GM12878 (cell line): ENCODE data around the gene RPS6KA5. TPM values are rescaled to one million over a fixed set of nuclear protein-coding genes. Genes with fewer than 3 reads are reported as not detected.

Experiments used
- ATAC-seq: fragments of 200-7000 bp; cut with Tn5 transposase; 3 replicates; pipeline ENCODE4 v1.9.1; 2020; ENCODE audit warnings: mild to moderate bottlenecking, moderate library complexity
- BruUV-seq: library from RNA; stranded (reverse); fragments of 400-500 nt; replicated peaks from 2 replicates; lab custom pipeline; 2021; lab: Mats Ljungman, UMichigan
- CTCF ChIA-PET: fragments of 300-600 bp; sonication (Branson Sonifier 250); formaldehyde crosslinking; extraction: SDS; loops from one replicate; lab custom pipeline; 2021; ENCODE audit warnings: inconsistent platforms; lab: Yijun Ruan, JAX
- POLR2A ChIA-PET: fragments of 350-600 bp; formaldehyde crosslinking; extraction: SDS; loops from one replicate; lab custom pipeline; 2021; ENCODE audit warnings: inconsistent platforms; lab: Charles Lee
- RAD21 ChIA-PET: fragments of 300-600 bp; sonication (Branson Sonifier 250); formaldehyde crosslinking; loops from one replicate; lab custom pipeline; 2023; ENCODE audit warnings: antibody characterized with exemption; ENCODE audit not compliant: unreplicated experiment; lab: Charles Lee
- SMC1A ChIA-PET: fragments of 300-600 bp; sonication (Branson Sonifier 250); formaldehyde crosslinking; loops from one replicate; lab custom pipeline; 2023; ENCODE audit not compliant: unreplicated experiment, uncharacterized antibody; lab: Charles Lee
- DNase-seq: peaks from one replicate; pipeline ENCODE4 v3.0.0-alpha.2; 2011; ENCODE audit warnings: low read depth, low spot score
- FAIRE-seq: peaks from 3 replicates; lab custom pipeline; 2011; peaks lifted over from hg19 to GRCh38; lab: Jason Lieb, UNC
- H2AFZ ChIP-seq: 2 replicates; pipeline ENCODE4 v1.6.0; 2011; ENCODE audit warnings: low read depth, low read length, control low read depth; ENCODE audit not compliant: control insufficient read depth
- H3K27ac ChIP-seq: 2 replicates; pipeline ENCODE4 v1.5.1; 2011; ENCODE audit warnings: control low read depth; ENCODE audit not compliant: control insufficient read depth, insufficient read depth
- H3K27me3 ChIP-seq, 2 experiments: replicated peaks in 1 of 2; 2 replicates each; pipeline versions ENCODE4 v1.6.0 to v1.6.1; 2011; ENCODE audit warnings: low read length in 1 of 2; ENCODE audit not compliant: control insufficient read depth in 2 of 2, insufficient read depth in 2 of 2
- H3K36me3 ChIP-seq, 2 experiments: 2 replicates each; pipeline ENCODE4 v1.5.1; 2011; ENCODE audit warnings: low read length in 1 of 2; ENCODE audit not compliant: control insufficient read depth in 2 of 2, insufficient read depth in 2 of 2
- H3K4me1 ChIP-seq: 2 replicates; pipeline ENCODE4 v1.6.1; 2011; ENCODE audit warnings: mild to moderate bottlenecking, low read length, moderate library complexity, mixed read lengths; ENCODE audit not compliant: control insufficient read depth, insufficient read depth
- H3K4me2 ChIP-seq: 2 replicates; pipeline ENCODE4 v1.6.0; 2011; ENCODE audit warnings: control low read depth; ENCODE audit not compliant: control insufficient read depth, insufficient read depth
- H3K4me3 ChIP-seq: fragments of 200-600 bp; sonication (generic); 2 replicates; pipeline ENCODE4 v1.5.1; 2016
- H3K79me2 ChIP-seq: 2 replicates; pipeline ENCODE4 v1.6.0; 2011; ENCODE audit warnings: low read length; ENCODE audit not compliant: control insufficient read depth, insufficient read depth
- H3K9ac ChIP-seq: 2 replicates; pipeline ENCODE4 v1.8.0; 2011; ENCODE audit warnings: low read length, control low read depth, mixed read lengths; ENCODE audit not compliant: control insufficient read depth, insufficient read depth
- H3K9me3 ChIP-seq: replicated peaks from 3 replicates; pipeline ENCODE4 v1.5.1; 2011; ENCODE audit warnings: mild to moderate bottlenecking, low read length; ENCODE audit not compliant: control insufficient read depth, insufficient read depth
- H4K20me1 ChIP-seq: 2 replicates; pipeline ENCODE4 v1.6.0; 2011; ENCODE audit not compliant: control insufficient read depth, insufficient read depth
- CREM ChIP-seq: IDR thresholded peaks from 2 replicates; pipeline ENCODE4 v1.6.1; 2014; ENCODE audit warnings: antibody characterized with exemption, low read depth
- GATAD2B ChIP-seq: fragments of 450-650 bp; conservative IDR thresholded peaks from 2 replicates; pipeline ENCODE4 v1.6.1; 2017; ENCODE audit warnings: low read depth, mild to moderate bottlenecking, moderate library complexity
- KAT2A ChIP-seq: conservative IDR thresholded peaks from 2 replicates; pipeline ENCODE4 v1.6.1; 2011; ENCODE audit warnings: low read depth, low read length; ENCODE audit not compliant: control insufficient read depth
- MYB ChIP-seq: fragments of 150-350 bp; IDR thresholded peaks from 2 replicates; pipeline ENCODE4 v1.6.1; 2014; ENCODE audit warnings: mild to moderate bottlenecking, low read depth, low read length, borderline replicate concordance
- SMC3 ChIP-seq: IDR thresholded peaks from 2 replicates; pipeline ENCODE4 v1.6.1; 2011; ENCODE audit warnings: low read length, improper control_type of control experiment, borderline replicate concordance
- WGBS: methylation state at CpG from one replicate; pipeline ENCODE4 v1.1.6; 2016; ENCODE audit warnings: low lambda C conversion rate; ENCODE audit not compliant: insufficient replicate concordance, insufficient coverage; ENCODE audit errors: missing lambda C conversion rate; 5-methylcytosine and 5-hydroxymethylcytosine counted together
- in situ Hi-C: fragments of 300-500 bp; cut with MboI; formaldehyde crosslinking; loops from 9 replicates; pipeline ENCODE4 v1.14.3; 2018; ENCODE audit warnings: mixed read lengths
- intact Hi-C: fragments of 100-400 bp; cut with micrococcal nuclease; formaldehyde crosslinking; loops from one replicate; pipeline ENCODE4 v1.14.2; 2022; ENCODE audit not compliant: unreplicated experiment
- polyA plus RNA-seq, 11 experiments: library from polyadenylated mRNA; depleted of rRNA in 4 of 11; unstranded in 6 of 11; stranded (reverse) in 5 of 11; fragments of >200 nt; fragmentation: Nextera tagmentation in 4 of 11; fragmentation: Illumina TruSeq in 1 of 11; extraction: Ambion mirVana in 4 of 11; extraction: Trizol in 1 of 11; gene quantifications; 1 replicate in 1 of 11; 2 replicates in 10 of 11; pipeline versions ENCODE4 v1.2.1 to v1.2.3, GENCODE V29; 2011 to 2016; ENCODE audit warnings: inconsistent platforms in 2 of 11, missing spikeins in 2 of 11, low read depth in 1 of 11
- total RNA-seq, 4 experiments: library from RNA; depleted of rRNA in 3 of 4; stranded (reverse); fragments of >200 nt in 3 of 4; fragmentation: Illumina TruSeq in 1 of 4; extraction: Trizol in 1 of 4; gene quantifications; 2 replicates each; pipeline versions ENCODE4 v1.2.1 to v1.2.3, GENCODE V29; 2013 to 2021
- TF ChIP-seq, protein P1 (sequence below): fragments of 450-650 bp; IDR thresholded peaks from 2 replicates; pipeline ENCODE4 v1.6.1; 2017; ENCODE audit warnings: mild to moderate bottlenecking, low read depth, inconsistent platforms; ENCODE audit not compliant: poor library complexity, severe bottlenecking
- TF ChIP-seq, protein P2 (sequence below): fragments of 450-650 bp; formaldehyde crosslinking; IDR thresholded peaks from 2 replicates; pipeline ENCODE4 v1.5.0; 2022; ENCODE audit warnings: mild to moderate bottlenecking, missing genetic modification characterization
- TF ChIP-seq, protein P3 (sequence below): fragments of 450-650 bp; conservative IDR thresholded peaks from 2 replicates; pipeline ENCODE4 v1.6.1; 2017; ENCODE audit warnings: mild to moderate bottlenecking, moderate library complexity

RPS6KA5 gene
- total and polyA plus RNA-seq, 10 of the 15 experiments (the other 5 are each of a cell fraction or from before 2014, with no cell fraction given), result 1.4 to 7.0 (median 3.7) TPM

DNA sequence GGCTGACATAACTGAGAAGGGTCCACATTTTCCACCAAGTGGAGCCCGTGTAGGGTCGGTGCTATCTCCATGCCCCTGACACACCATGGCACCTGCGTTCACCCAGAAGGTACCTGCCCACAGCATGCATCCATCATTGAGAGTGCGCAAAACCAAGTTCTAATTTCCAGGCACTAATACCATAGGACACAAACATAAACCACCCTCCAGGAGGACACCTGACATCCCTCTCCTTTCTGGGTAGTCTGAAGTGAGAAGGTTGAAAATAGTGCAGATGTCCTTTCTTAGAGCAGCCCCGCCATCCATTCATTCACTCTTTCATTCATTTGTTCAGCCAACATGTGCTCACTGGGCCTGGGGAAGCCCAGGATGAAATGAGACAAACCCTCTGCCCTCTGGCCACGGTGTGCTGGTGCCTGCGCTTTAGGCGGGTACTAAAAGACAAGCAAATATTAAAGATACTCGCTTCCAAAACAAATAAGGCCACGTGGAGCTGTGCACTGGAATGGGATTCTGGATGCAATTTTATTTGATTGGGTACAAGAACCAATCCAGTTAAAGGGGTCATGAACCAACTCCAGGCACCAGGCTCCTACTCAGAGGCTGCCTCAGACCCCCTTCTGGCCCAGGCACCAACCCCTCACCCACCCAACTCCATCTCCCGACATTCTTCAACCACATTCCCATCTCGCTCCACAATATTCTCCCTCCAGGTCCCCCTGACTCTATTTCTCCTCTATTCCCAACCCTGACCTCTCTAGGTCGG, 245.5 kb downstream of the RPS6KA5 start:
- H3K9me3 ChIP-seq, result no peaks in the 10 kb centered on the region
- no peak for ATAC-seq
- no peak for TF ChIP-seq KAT2A
- no peak for TF ChIP-seq SMC3
- TF ChIP-seq CREM, result no peak
- no peak for TF ChIP-seq GATAD2B
- TF ChIP-seq, all 136 proteins: peak for 0
- no peak overlapping the region for H3K4me3 ChIP-seq
- H3K9ac ChIP-seq, result no peak overlapping the region
- WGBS, result 66% methylated on average over 13 of the region's 13 CpGs
- RAD21 ChIA-PET, result no interaction called here
- H3K27ac ChIP-seq, result no peak overlapping the region
- no peak overlapping the region for H2AFZ ChIP-seq
- intact Hi-C loops (no loop called here), in situ Hi-C loops (no loop called here)
- H4K20me1 ChIP-seq, result no peaks in the 10 kb centered on the region
- peaks cover 2 to 6% of the 10 kb centered on the region in 2 experiments; a peak in 3 of 4 replicates for H3K27me3 ChIP-seq
- POLR2A ChIA-PET, result no interaction called here
- no peak for DNase-seq
- H3K4me2 ChIP-seq, result no peak overlapping the region
- SMC1A ChIA-PET, result no interaction called here
- CTCF ChIA-PET, result interaction anchor here (1.0 to 1.6 kb wide), 2 partner anchors 11 to 56 kb away, joined by 3 read pairs; no protein-coding TSS in a partner anchor
- BruUV-seq, result no TSS peak
- no peak for FAIRE-seq
- H3K4me1 ChIP-seq, result no peaks in the 10 kb centered on the region
- H3K79me2 ChIP-seq, result no peaks in the 10 kb centered on the region
- H3K36me3 ChIP-seq, result no peaks in the 10 kb centered on the region

DNA sequence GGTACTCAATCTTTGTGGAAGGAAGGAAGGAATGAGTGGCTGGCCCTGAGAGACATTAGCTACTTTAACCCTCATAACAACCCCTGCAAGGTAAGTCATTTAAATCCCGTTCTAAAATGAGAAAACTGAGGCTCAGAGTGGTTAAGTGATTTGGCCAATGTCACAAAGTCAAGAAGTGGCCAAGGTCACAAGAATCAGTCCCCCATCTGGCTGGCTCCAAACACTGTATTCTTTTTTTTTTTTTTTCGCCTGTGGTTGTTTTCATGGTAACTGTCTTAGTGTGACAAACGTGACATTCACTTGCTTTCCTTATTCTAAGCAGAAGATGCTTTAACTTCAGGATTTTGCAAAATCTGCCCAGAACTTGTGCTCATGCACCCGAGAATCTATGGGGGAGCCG, 247.0 kb downstream of the RPS6KA5 start:
- SMC1A ChIA-PET, result no interaction called here
- Histone ChIP-seq H3K9ac (no peak overlapping the region), H3K4me3 (no peak overlapping the region), H3K27me3 (peaks cover 2 to 6% of the 10 kb centered on the region in 2 experiments; a peak in 3 of 4 replicates), H3K79me2 (no peaks in the 10 kb centered on the region), H3K4me1 (no peaks in the 10 kb centered on the region), H3K36me3 (no peaks in the 10 kb centered on the region), H2AFZ (no peak overlapping the region), H3K4me2 (no peak overlapping the region), H4K20me1 (no peaks in the 10 kb centered on the region), H3K9me3 (no peaks in the 10 kb centered on the region), H3K27ac (no peak overlapping the region)
- BruUV-seq, result no TSS peak
- intact Hi-C loops, result no loop called here
- ATAC-seq (no peak), DNase-seq (no peak), FAIRE-seq (no peak)
- RAD21 ChIA-PET, result no interaction called here
- in situ Hi-C loops, result no loop called here
- CTCF ChIA-PET, result interaction anchor here (1.6 to 1.9 kb wide), 2 partner anchors 8 to 13 kb away, joined by 3 to 4 read pairs; no protein-coding TSS in a partner anchor
- 13% methylated on average over 5 of the region's 5 CpGs for WGBS
- POLR2A ChIA-PET, result no interaction called here
- TF ChIP-seq, protein P1, sequence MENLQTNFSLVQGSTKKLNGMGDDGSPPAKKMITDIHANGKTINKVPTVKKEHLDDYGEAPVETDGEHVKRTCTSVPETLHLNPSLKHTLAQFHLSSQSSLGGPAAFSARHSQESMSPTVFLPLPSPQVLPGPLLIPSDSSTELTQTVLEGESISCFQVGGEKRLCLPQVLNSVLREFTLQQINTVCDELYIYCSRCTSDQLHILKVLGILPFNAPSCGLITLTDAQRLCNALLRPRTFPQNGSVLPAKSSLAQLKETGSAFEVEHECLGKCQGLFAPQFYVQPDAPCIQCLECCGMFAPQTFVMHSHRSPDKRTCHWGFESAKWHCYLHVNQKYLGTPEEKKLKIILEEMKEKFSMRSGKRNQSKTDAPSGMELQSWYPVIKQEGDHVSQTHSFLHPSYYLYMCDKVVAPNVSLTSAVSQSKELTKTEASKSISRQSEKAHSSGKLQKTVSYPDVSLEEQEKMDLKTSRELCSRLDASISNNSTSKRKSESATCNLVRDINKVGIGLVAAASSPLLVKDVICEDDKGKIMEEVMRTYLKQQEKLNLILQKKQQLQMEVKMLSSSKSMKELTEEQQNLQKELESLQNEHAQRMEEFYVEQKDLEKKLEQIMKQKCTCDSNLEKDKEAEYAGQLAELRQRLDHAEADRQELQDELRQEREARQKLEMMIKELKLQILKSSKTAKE, result no peak
- TF ChIP-seq, protein P2, sequence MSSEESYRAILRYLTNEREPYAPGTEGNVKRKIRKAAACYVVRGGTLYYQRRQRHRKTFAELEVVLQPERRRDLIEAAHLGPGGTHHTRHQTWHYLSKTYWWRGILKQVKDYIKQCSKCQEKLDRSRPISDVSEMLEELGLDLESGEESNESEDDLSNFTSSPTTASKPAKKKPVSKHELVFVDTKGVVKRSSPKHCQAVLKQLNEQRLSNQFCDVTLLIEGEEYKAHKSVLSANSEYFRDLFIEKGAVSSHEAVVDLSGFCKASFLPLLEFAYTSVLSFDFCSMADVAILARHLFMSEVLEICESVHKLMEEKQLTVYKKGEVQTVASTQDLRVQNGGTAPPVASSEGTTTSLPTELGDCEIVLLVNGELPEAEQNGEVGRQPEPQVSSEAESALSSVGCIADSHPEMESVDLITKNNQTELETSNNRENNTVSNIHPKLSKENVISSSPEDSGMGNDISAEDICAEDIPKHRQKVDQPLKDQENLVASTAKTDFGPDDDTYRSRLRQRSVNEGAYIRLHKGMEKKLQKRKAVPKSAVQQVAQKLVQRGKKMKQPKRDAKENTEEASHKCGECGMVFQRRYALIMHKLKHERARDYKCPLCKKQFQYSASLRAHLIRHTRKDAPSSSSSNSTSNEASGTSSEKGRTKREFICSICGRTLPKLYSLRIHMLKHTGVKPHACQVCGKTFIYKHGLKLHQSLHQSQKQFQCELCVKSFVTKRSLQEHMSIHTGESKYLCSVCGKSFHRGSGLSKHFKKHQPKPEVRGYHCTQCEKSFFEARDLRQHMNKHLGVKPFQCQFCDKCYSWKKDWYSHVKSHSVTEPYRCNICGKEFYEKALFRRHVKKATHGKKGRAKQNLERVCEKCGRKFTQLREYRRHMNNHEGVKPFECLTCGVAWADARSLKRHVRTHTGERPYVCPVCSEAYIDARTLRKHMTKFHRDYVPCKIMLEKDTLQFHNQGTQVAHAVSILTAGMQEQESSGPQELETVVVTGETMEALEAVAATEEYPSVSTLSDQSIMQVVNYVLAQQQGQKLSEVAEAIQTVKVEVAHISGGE (CRISPR knock-in tag), result no peak
- TF ChIP-seq MYB, result no peak
- TF ChIP-seq, protein P3, sequence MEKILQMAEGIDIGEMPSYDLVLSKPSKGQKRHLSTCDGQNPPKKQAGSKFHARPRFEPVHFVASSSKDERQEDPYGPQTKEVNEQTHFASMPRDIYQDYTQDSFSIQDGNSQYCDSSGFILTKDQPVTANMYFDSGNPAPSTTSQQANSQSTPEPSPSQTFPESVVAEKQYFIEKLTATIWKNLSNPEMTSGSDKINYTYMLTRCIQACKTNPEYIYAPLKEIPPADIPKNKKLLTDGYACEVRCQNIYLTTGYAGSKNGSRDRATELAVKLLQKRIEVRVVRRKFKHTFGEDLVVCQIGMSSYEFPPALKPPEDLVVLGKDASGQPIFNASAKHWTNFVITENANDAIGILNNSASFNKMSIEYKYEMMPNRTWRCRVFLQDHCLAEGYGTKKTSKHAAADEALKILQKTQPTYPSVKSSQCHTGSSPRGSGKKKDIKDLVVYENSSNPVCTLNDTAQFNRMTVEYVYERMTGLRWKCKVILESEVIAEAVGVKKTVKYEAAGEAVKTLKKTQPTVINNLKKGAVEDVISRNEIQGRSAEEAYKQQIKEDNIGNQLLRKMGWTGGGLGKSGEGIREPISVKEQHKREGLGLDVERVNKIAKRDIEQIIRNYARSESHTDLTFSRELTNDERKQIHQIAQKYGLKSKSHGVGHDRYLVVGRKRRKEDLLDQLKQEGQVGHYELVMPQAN, result no peak
